Caco-2 (cell line): ENCODE data around the gene MT1X. TPM values are rescaled to one million over a fixed set of nuclear protein-coding genes. Genes with fewer than 3 reads are reported as not detected.
A peak's percentile ranks its signal among the peaks of the same experiment; 100 is the strongest.

Source experiments
- BruUV-seq: library from RNA; stranded (reverse); fragments of 400-500 nt; replicated peaks from 2 replicates; lab custom pipeline; 2021; lab: Mats Ljungman, UMichigan
- CTCF ChIA-PET: fragments of 300-600 bp; sonication (Branson Sonifier 250); formaldehyde crosslinking; loops from one replicate; lab custom pipeline; 2022; ENCODE audit warnings: antibody characterized with exemption; lab: Charles Lee
- POLR2A ChIA-PET: fragments of 300-600 bp; sonication (Branson Sonifier 250); formaldehyde crosslinking; loops from one replicate; lab custom pipeline; 2022; ENCODE audit warnings: antibody characterized with exemption; lab: Charles Lee
- DNase-seq, 2 experiments: peaks; one replicate each; pipeline versions ENCODE4 v3.0.0 to v3.0.0-alpha.2; 2020 to 2022
- H3K27me3 ChIP-seq: replicated peaks from 2 replicates; pipeline ENCODE4 v1.6.0; 2011; ENCODE audit warnings: low read length; ENCODE audit not compliant: control insufficient read depth, insufficient read depth
- H3K36me3 ChIP-seq: 2 replicates; pipeline ENCODE4 v1.5.1; 2011; ENCODE audit warnings: low read length; ENCODE audit not compliant: control insufficient read depth, insufficient read depth
- H3K4me1 ChIP-seq: fragments of 250-450 bp; sonication (Bioruptor Pico); 2 replicates; pipeline ENCODE4 v1.5.1; 2020; ENCODE audit warnings: mild to moderate bottlenecking
- H3K4me3 ChIP-seq: 2 replicates; pipeline ENCODE4 v1.5.1; 2011; ENCODE audit warnings: low read depth, mild to moderate bottlenecking, control low read depth, low read length
- H3K9me3 ChIP-seq: fragments of 250-450 bp; sonication (Bioruptor Pico); 2 replicates; pipeline ENCODE4 v1.5.1; 2020; ENCODE audit warnings: mild to moderate bottlenecking, moderate library complexity
- H3K27ac Mint-ChIP-seq: one replicate; pipeline ENCODE4 v1.8.0; 2022; ENCODE audit warnings: mixed read lengths; ENCODE audit not compliant: unreplicated experiment
- H3K27me3 Mint-ChIP-seq: one replicate; pipeline ENCODE4 v1.8.0; 2022; ENCODE audit warnings: mixed read lengths; ENCODE audit not compliant: insufficient read depth, unreplicated experiment
- H3K36me3 Mint-ChIP-seq: one replicate; pipeline ENCODE4 v1.8.0; 2022; ENCODE audit warnings: mild to moderate bottlenecking, mixed read lengths; ENCODE audit not compliant: insufficient read depth, unreplicated experiment
- H3K4me1 Mint-ChIP-seq: one replicate; pipeline ENCODE4 v1.8.0; 2022; ENCODE audit warnings: low read depth, mixed read lengths; ENCODE audit not compliant: unreplicated experiment
- H3K4me3 Mint-ChIP-seq: one replicate; pipeline ENCODE4 v1.8.0; 2022; ENCODE audit warnings: mild to moderate bottlenecking, moderate library complexity, mixed read lengths; ENCODE audit not compliant: unreplicated experiment
- H3K9me3 Mint-ChIP-seq: one replicate; pipeline ENCODE4 v1.8.0; 2022; ENCODE audit warnings: mixed read lengths; ENCODE audit not compliant: unreplicated experiment
- intact Hi-C: fragments of 100-400 bp; cut with micrococcal nuclease; formaldehyde crosslinking; loops from one replicate; pipeline ENCODE4 v1.10.0; 2022; ENCODE audit not compliant: unreplicated experiment
- total RNA-seq: library from RNA; stranded (reverse); gene quantifications from 2 replicates; pipeline ENCODE4 v1.2.3, GENCODE V29; 2022
- TF ChIP-seq, protein P1 (sequence below), 2 experiments: fragments of 200-600 bp in 1 of 2; IDR thresholded peaks; 1 replicate in 1 of 2; 2 replicates in 1 of 2; pipeline versions ENCODE4 v1.5.1 to v1.8.0; 2011 to 2022; ENCODE audit warnings: antibody characterized with exemption in 1 of 2, control low read depth in 1 of 2, inconsistent platforms in 1 of 2, low read depth in 1 of 2, low read length in 1 of 2, mild to moderate bottlenecking in 1 of 2, moderate library complexity in 1 of 2; ENCODE audit not compliant: insufficient read depth in 1 of 2, severe bottlenecking in 1 of 2, unreplicated experiment in 1 of 2

Gene MT1X
- total RNA-seq, 1 experiment from 2014 or later, result 18.3 TPM

- POLR2A ChIA-PET, result no interaction called here
These were observed 33.0 kb upstream of the MT1X start for GRCh38 chr16:56649271-56649670.

GRCh38 chr16:56649820-56650219, 32.5 kb upstream of the MT1X start:
- intact Hi-C loops, result loop anchor here (1.0 kb wide), 1 partner anchor 7 kb away; the partner anchor contains the start of gene MT1F
- Mint-ChIP-seq H3K9me3 (no peaks in the 10 kb centered on the region), H3K27me3 (peaks cover 6% of the 10 kb centered on the region), H3K4me3 (no peak overlapping the region), H3K27ac (no peak overlapping the region), H3K4me1 (no peaks in the 10 kb centered on the region), H3K36me3 (no peaks in the 10 kb centered on the region)
- Histone ChIP-seq H3K4me3 (no peak overlapping the region), H3K36me3 (no peaks in the 10 kb centered on the region), H3K9me3 (no peaks in the 10 kb centered on the region), H3K27me3 (no peaks in the 10 kb centered on the region), H3K4me1 (peaks cover 18% of the 10 kb centered on the region)
- TF ChIP-seq, protein P1, sequence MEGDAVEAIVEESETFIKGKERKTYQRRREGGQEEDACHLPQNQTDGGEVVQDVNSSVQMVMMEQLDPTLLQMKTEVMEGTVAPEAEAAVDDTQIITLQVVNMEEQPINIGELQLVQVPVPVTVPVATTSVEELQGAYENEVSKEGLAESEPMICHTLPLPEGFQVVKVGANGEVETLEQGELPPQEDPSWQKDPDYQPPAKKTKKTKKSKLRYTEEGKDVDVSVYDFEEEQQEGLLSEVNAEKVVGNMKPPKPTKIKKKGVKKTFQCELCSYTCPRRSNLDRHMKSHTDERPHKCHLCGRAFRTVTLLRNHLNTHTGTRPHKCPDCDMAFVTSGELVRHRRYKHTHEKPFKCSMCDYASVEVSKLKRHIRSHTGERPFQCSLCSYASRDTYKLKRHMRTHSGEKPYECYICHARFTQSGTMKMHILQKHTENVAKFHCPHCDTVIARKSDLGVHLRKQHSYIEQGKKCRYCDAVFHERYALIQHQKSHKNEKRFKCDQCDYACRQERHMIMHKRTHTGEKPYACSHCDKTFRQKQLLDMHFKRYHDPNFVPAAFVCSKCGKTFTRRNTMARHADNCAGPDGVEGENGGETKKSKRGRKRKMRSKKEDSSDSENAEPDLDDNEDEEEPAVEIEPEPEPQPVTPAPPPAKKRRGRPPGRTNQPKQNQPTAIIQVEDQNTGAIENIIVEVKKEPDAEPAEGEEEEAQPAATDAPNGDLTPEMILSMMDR (IDR thresholded peaks at IDR 0.05; ENCODE audit: insufficient read depth in 1 of 2, low read depth in 1 of 2, low read length in 1 of 2, severe bottlenecking in 1 of 2, unreplicated experiment in 1 of 2), result no peak
- peak in 1 of 2 experiments; percentile 37 for DNase-seq
- ChIA-PET CTCF (interaction anchor here (0.6 to 1.2 kb wide), 2 partner anchors 24 to 49 kb away, joined by 3 read pairs; partner anchors contain the start of gene MT1E), POLR2A (no interaction called here)
- no TSS peak for BruUV-seq

More at GRCh38 chr16:56649271-56649670, 33.0 kb upstream of the MT1X start:
- H3K9me3 ChIP-seq, result no peaks in the 10 kb centered on the region
- CTCF ChIA-PET, result interaction anchor here (1.2 kb wide), 1 partner anchor 49 kb away, joined by 3 read pairs; no protein-coding TSS in a partner anchor
- no peak overlapping the region for H3K4me3 Mint-ChIP-seq
- no peaks in the 10 kb centered on the region for H3K4me1 Mint-ChIP-seq
- no peaks in the 10 kb centered on the region for H3K9me3 Mint-ChIP-seq
- intact Hi-C loops, result loop anchor here (1.0 kb wide), 1 partner anchor 8 kb away; the partner anchor contains the start of gene MT1F
- no peak overlapping the region for H3K27ac Mint-ChIP-seq
- H3K27me3 ChIP-seq, result no peaks in the 10 kb centered on the region
- TF ChIP-seq, protein P1 (IDR thresholded peaks at IDR 0.05; ENCODE audit: insufficient read depth in 1 of 2, low read depth in 1 of 2, low read length in 1 of 2, severe bottlenecking in 1 of 2, unreplicated experiment in 1 of 2), result no peak
- H3K36me3 ChIP-seq, result no peaks in the 10 kb centered on the region
- H3K4me3 ChIP-seq, result no peak overlapping the region
- DNase-seq, result no peak
- peaks cover 7% of the 10 kb centered on the region for H3K27me3 Mint-ChIP-seq
- peaks cover 18% of the 10 kb centered on the region for H3K4me1 ChIP-seq
- BruUV-seq, result no TSS peak
- H3K36me3 Mint-ChIP-seq, result no peaks in the 10 kb centered on the region

DNA sequence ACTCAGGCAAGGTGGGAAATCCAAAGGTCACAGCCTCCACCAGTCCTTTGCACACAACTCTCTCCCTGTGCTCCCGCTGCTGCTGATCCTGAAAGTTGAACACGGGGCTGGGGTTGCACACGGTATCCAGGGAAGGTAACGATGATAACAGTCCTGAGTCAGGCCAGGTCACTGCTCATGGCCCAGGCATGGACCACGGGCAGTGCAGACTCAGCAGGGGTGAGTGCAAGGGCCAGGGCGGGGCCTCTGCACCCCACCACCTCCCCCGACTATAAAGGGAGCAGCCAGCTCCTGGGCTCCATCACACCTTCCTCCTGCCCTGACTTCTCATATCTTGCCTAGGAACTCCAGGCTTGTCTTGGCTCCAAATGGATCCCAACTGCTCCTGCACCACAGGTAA, 30.7 kb upstream of the MT1X start, which contains the start of gene MT1B:
Gene MT1B (plus strand): TSS at position 301 of the 400 bp plus-strand sequence. CDS start 68 bp downstream, at position 369.
- no peaks in the 10 kb centered on the region for H3K9me3 Mint-ChIP-seq
- Histone ChIP-seq H3K9me3 (no peaks in the 10 kb centered on the region), H3K36me3 (no peaks in the 10 kb centered on the region), H3K27me3 (no peaks in the 10 kb centered on the region), H3K4me3 (no peak within 1 kb of the TSS), H3K4me1 (peaks cover 18% of the 10 kb centered on the region)
- ChIA-PET POLR2A (no interaction called here), CTCF (no interaction called here)
- peaks cover 3% of the 10 kb centered on the region for H3K27me3 Mint-ChIP-seq
- H3K27ac Mint-ChIP-seq, result no peak within 1 kb of the TSS
- no peak within 1 kb of the TSS for H3K4me3 Mint-ChIP-seq
- no peak for DNase-seq
- TF ChIP-seq, protein P1 (IDR thresholded peaks at IDR 0.05; ENCODE audit: insufficient read depth in 1 of 2, low read depth in 1 of 2, low read length in 1 of 2, severe bottlenecking in 1 of 2, unreplicated experiment in 1 of 2), result no peak
- no TSS peak for BruUV-seq
- H3K36me3 Mint-ChIP-seq, result no peaks in the 10 kb centered on the region
- intact Hi-C loops, result no loop called here
- no peaks in the 10 kb centered on the region for H3K4me1 Mint-ChIP-seq
